COLO829 (cell line): Measurements from ENCODE around the gene UVRAG.

Experiments used
- DNase-seq: peaks from one replicate; pipeline ENCODE4 v3.0.0; 2012; ENCODE audit warnings: low spot score

Gene UVRAG

DNA sequence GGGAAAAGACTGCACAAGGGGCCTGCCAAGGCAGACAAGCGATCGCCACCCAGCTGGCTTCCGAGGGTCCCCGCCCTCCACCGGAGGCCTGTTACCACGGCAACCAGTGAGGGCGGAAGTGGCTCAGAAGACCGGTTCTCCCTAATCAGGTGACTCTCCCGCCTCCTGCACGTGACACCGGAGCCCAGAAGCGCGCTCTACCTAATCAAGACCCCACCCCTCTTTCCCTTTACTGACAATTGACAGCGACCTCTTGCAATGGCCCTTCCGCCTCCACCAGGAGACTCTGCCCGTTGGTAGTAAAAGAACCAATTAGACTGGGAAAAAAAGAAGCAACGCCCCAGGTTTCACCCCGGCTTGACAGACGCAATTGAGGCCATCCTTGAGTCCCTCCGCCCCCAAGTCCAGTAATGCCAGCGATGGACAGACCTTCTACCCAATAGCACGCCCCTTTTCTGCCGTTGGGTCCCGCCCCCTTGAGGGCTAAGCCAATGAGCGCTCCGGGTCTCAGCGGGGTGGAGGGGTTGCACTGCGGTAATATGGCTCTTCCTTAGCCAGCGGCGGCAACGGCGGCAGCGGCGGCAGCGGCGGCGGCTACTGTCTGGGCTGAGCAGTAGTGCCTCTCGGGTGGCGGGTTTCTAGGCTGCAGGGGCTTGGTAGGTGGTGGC lies at the start of gene UVRAG:
TSS of gene UVRAG (plus strand) at position 534 of the 668 bp plus-strand sequence. CDS start 198 bp downstream, outside the sequence.
- DNase-seq = peak; percentile 98

DNA sequence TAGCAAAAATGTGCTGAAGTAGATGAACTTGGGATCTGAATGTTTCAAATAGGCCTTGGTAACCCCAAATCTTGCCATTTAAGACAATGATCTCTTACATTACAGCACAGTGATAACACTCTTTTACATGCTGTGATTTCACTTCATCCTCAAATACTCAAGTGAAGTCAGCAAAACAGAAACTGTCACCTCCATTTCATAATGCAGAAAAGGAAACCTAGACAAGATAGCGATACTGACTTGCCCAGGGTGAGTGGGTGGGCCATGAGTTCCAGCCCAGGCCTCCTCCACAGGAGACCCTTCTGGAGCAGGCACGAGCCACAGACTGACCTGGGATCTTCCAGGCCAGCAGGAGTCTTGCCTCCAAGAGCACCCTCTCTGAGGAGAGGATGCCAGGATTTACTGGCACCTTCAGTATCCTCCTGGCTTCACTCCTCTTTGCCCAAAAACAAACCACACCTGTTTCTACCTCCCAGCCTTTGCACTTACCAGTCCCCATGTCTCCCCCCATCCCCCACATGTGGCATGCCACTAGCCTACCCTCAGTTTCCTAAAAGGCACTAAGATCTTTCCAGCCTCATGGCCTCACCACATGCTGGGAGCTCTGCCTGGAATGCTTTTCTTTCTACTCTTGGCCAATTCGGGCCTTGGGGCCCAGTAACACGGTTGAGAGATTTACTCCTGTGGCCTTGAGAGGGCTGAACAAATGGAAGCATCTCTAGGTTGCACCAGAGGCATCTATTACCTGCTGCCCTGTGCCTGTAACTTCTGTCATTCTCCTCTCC lies 48.4 kb upstream of the UVRAG start:
- DNase-seq = no peak

DNA sequence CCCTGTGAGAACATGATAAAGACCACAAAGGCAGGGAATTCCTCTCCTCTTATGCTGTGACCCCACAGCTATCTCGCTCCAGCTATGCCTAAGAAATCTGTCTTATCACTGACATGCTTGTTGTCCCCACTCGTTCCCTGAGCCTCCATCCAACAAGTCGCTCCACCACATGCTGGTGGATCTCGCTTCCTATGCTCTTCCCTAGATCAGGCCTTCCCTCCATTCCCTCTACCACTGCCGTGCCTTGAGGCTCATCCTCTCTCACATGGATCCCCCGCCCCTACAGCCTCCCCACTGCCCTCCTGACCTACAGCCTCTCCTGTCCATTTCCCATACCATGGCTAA lies 47.8 kb upstream of the UVRAG start:
- no peak for DNase-seq

DNA sequence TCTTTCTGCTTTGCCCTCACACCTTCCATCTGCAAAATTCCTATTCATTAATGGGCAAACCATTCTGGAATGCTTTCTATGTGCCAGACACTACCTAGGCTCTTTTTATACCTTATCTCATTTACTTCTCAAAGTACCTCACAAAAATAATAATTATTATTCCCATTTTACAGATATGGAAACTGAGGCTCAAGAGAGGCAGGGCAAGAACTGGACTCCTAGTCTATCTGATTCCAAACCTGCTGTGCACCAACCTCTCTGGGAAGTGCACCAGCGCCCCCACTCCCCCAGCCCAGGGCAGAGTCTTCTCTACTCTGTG lies 47.3 kb upstream of the UVRAG start:
- no peak for DNase-seq

DNA sequence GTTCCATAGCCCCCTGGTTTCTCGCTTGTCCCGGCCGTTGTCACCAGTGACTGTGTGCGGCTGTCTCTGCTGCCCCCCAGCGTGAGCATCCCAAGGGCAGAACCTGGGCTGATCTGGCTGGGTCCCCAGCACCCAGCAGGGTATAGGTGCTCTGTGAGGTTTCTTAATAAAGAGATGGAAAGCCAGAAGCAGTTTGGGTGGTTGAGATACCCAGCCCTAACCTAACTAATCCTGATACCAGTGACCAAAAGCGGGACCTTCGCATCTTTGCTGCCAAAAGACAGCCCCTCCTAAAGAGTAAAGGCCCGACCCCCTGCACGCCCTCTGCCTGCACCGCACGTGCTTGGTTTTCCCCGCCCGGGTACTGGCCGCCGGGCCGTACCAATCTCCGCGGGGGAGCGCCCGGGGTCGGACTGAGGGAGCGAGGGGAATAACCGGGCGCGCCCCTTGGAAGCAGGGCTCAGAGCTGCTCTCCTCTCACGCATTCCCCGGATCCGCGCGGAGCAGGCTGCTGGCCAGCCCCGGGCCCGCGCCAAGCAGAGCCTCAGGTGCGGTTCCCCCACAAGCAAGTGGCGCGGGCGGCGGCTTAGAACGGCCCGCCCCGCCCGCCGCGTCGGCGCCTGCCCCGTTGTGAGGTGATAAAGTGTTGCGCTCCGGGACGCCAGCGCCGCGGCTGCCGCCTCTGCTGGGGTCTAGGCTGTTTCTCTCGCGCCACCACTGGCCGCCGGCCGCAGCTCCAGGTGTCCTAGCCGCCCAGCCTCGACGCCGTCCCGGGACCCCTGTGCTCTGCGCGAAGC lies 46.7 kb upstream of the UVRAG start, which contains the start of gene DGAT2:
TSS of gene DGAT2 (plus strand) at position 667 of the 797 bp plus-strand sequence. CDS start 214 bp downstream, outside the sequence.
- DNase-seq = peak; percentile 54

DNA sequence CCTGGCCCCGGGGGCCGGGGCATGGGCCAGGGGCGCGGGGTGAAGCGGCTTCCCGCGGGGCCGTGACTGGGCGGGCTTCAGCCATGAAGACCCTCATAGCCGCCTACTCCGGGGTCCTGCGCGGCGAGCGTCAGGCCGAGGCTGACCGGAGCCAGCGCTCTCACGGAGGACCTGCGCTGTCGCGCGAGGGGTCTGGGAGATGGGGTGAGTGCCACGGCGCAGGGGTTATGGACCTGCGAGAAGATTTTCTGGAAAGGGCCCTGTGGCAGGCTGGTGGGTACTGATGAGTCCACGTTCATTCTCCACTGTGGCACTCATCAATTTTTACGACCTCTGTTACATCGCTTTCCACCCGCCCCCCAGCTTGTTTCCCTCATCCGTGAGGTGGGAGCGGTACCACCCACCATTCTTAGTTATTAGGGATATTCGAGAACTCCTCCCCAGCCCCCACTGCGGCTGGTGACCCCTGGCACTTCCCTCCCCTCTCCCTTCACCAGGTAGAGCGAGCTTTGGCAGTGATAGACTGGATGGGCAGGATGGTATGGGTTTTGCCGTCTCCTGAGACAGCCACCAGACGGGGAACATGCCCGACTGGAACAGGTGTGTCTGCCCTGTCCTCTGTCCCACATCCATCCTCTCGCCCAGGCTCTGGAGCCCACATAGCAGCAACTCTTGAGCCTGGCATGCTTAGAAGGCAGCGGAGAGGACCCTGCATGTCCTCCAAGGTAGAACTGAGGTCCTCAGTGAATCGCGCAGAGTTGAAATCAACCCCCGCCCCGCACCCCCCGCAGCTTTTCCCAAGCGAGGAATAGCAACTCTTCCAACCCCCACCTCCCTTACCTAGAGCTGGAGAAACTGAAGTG lies 45.9 kb upstream of the UVRAG start:
- no peak for DNase-seq

DNA sequence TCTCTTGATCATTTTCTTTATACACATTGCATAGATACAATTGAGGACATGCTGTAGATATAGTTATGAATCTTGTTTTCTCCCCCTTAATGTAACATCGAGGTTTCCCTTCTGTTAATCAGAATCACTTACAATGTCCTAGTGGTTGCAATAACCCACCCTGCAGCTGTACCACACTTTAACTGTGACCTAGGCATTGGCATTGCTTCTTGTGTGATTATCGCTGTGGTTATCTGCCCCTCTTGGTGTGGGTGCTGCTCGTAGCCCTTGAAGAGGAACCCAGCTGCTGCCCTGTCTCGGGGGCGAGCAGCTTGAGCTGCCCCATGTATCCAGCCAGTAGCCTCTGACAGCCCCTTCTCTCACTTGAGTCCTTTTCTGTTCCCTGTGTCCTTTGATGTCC lies 44.9 kb upstream of the UVRAG start:
- DNase-seq = no peak

DNA sequence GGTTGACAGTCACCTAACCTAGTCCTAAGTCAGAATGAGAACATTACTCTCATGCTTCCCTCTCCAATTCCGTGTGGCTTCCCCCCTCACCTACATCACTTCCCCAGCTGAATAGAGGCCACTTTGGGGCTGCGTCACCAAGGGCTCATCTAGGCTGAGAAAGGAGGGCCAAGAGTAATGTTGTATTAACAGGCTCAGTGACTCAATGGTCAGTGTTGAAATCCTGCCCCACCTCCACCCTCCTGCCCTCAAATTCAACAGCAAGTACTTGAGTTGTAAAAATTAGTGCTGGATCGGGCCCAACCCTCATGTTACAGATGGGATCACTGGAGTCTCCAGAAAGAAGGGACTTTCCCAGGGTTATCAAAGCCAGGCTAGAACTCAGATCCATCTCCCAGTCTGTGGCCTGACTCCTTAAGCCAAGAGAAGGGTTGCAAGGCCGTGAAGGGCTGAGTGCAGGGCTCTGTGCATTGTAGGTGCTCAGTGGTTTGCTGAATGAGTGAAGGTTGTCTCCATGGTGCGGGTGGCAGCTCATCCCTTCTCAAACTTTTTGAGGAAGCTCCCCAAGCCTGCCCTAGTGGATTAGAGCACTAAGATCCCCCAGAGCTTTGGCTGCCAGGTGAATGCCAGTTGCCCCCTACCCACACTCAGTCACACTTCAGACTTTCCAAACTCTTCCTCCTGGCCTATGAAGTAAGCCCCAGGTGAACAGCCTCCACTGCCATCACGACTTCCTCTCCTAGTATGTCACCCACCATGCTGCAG lies 43.2 kb upstream of the UVRAG start:
- DNase-seq = no peak

DNA sequence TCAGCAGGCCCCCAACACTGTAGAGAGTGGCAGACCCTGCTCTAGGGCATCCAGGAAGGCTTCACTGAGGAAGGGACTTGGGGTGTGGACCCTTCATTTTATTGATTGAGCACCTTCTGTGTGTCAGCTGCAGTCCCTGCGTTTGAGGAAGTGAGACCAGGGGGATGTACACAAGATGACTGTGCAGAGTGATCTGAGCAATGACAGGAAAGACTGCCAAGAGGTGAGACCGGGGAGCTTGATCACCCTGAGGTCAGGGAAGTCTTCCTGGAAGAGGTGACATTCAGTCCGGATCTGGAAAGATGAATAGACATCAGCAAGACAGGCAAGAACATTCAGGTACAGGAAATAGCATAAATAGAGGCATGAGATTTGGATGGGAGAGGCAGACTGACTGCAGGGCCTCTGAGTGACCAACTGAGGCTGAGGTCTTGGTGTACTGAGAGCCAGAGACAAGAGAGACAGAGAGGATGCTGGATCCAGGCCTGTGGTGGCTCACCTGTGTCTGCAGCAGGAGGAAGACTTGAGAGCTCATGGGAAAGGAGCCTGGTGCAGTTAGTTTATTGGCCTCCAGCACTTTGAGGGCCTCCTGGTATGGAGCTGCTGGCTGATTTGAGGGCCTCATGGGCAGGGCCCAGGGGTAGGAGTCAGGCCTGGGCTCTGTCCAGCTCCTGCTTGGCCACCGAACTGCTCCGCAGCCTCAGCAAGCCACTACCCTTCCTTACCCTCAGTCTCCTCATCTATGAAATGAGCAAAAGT lies 41.2 kb upstream of the UVRAG start:
- no peak for DNase-seq

DNA sequence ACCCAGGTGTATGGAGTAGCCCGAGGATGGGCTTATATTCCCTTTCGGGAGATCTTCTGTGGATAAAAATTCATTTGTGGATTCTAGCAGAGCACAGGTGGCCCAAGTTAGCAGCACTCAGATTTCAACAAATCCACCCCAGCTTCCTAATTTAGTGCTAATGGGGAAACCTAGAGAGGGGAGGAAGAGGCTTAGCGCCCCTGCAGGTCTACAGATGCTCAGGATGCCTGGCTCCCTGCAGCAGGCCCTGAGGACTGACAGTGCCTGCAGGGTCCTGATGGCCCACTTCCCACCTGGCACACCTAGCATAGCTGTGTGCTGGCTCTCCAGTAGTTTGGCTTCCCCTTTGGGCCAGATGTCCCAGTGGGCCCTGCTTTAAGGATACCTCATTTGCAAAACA lies 40.0 kb upstream of the UVRAG start:
- no peak for DNase-seq

DNA sequence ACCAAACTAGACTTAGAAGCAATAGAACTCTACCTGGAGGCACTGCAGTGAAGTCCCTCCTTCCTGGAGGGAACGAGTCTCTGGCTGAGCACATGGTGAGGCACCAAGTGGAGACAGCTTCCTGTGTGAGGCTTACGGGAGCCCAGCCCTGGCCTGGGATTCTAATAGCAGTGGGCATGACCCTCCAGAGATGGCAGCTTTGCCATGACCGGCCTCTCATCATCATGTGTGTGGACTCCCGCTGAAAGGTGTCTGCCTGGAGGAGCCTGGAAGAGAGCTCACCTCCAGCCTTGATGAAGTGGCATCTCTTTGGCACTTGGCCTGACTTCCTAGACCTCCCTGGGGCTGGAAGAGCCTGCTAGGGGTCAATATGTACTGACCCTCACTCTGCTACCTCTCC lies 38.5 kb upstream of the UVRAG start:
- no peak for DNase-seq

DNA sequence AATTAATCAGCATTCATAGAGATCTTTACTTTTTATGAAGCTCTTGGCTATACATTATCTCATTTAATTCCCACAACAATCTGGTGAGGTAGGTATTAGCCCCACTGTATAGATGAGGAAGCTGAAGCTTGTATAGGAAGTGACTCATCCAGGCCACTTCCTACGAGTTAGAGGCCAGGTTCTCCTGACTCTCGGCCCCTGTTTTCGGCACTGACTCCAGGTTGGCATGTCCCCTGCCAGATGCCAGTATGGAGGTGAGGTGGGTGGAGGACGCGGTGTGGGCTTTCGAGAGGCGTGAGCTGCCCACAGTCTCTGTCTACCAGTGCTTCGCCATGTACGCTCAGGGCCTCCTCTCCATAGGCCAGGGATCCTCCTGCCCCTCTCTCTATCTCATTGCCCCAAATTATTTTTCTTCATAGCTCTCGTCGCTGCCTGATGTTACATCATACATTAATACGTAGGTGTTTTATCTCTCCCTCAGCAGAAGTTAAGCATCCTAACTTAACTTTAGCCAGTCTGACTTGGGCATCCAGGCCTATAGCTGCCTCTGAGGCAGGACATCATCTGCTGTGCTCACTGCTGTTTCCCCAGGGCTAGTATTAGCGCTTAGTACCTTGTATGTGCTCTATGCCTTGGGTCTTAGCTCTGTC lies 37.4 kb upstream of the UVRAG start:
- no peak for DNase-seq

DNA sequence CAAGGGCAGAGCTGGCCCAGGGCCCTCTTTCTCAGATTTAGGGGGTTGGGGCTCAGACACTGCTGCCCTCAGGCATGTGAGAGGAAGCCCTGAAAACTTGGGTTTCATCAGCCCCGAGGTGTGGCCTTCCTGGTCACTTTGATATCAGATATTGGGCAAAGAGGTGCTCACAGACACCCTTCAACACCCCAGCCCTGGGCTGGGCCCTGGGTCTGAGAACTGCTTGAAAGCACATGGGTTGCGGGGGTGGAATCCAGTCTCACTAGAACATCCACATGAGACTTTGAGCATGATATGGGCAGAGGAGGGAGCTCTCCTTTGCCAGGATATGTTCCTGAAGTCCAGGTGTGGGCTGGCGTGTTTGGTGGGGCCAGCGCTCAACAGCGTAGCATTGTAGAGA lies 36.0 kb upstream of the UVRAG start:
- DNase-seq = no peak

DNA sequence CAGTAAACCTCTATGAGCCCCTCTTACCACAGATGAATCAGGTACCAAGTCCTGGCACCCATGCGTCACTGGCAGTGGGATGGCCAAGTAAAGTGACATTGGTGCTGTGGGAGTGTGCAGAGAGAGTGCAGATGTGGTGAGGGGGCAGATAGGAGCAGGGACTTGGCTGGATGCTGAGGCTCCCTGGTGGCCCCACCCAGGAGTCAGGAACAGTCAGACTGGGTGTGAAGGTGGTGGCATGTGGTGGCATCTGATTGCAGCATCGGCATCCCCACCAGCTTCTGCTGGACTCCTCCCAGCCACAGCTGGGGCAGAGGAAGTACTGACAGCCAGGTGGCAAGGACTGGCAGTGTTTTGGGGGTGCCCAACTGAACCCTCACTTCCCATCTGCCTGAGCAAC lies 35.0 kb upstream of the UVRAG start:
- no peak for DNase-seq

DNA sequence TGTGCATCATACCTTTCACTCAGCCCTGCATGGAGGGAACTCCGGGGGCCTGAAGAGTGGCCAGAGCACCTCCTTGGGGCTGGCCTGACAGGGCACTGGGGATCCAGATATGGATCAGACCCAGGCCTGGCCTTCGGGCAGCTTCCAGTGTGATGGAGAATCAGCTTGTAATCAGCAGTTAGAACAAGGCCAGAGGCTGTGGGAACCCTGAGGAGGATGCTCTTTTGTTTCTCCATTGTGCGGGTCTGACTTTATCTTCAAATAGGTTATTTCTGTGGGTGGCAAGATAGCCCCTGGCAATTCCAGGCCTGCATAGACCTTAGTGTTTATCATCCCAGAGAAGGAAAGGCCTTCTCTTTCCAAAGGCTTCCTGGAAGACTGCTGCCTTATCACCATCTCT lies 34.1 kb upstream of the UVRAG start:
- DNase-seq = no peak

DNA sequence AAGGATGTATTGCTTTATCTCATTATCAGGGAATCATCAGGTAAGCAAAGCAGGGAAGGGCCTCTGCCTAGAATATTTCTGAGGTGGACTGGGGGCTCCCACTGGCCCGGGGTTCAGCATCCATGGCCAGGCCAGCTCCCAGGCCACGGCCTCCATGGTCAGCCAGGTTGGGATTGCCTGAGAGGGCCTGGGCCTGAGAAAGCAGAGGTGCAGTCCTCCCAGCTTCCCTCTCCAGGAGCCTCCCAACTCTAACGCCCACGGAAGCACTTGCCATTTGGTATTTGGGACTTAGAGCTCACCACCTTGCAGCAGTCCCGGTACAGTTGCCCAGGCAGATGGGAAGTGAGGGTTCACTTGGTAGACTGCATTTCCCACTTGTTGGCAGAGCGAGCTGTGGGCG lies 33.7 kb upstream of the UVRAG start:
- no peak for DNase-seq

DNA sequence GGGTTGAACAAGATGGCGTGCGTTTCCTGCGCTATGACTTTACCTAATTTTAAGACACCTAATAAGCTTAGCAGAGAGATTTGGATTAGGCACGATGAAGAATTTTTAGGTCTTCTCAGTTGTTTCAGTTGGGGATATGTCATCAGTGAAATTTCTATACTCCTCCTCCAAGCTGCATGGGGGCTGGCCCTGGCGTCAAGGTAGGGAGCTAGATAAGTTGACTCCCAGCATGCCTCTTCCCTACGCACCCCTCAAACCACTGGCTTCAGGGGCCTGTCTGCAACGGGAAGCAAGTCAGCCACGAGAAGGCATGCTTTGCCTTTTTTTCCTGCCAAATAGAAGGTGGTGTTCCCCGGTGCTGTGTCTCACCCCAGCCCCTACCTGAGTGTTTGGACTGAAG lies 33.2 kb upstream of the UVRAG start:
- no peak for DNase-seq

DNA sequence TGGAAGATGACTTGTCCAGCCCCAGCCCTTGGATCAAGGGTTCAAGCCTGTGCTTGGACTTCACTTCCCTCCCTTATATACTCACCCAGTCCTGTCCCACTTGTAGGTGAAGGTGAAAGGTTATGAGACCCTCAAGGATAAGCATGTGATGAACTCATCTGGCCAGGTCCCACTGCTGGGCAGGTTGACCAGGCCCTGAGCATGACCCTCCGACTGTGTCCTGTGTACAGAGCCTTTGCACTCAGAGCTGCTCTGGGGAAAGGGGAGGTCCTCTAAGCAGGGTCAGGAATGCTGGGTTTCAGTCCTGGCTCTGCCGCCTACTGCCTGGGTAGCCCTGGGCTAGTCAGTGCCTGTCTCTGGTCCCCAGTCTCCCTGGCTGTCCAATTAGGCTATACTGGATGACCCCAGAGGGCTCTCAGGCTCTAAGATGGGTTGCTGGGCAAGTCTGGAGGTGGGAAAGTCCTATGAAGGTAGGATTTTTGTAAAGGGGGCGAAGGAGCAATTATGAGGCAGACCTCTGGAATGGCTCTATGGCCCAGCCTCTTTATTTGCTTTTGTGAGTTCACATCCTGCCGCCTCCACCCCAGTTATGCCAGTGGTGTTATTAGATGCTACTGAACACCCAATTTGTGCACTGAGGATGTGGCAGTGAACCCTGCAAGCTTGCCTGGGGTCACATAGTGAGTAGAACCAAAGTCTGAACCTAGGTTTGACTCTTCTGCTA lies 32.3 kb upstream of the UVRAG start:
- DNase-seq = no peak

DNA sequence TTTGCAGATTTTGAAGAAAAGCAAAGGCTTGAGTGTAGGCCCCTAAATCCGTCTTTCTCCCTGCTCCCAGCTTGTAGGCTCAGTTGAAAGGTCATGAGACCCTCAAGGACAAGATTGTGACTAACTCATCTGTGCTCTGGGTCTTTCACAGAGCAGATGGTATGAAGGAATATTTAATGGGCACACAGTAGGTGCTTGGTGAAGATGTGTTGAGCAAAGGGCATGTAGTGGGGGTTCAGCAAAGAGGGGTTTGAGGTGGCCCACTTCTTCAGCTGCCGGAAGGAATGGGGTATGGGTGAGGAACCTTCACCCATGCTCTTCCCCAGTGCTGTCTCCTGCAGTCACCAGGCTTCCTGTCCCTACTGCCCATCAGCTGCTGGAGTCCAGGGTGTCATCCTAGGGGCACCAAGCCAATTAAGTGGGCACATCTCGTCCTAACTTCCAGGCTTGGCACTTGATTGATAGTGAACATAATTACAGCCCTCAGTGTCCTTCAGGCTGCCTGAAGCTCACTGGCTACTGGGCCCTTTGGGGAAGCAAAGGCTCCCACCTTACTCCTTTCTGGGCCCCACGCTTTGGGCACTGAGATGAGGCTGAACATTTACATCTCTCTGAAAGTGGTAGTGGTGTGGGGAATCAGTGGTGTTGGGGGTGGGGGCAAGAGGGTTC lies 31.5 kb upstream of the UVRAG start:
- DNase-seq = no peak
